GM23338 (cell line): ENCODE data around the gene NRN1L. TPM values are rescaled to one million over a fixed set of nuclear protein-coding genes. Genes with fewer than 3 reads are reported as not detected.

Experiments
- ATAC-seq: fragments of 200-7000 bp; cut with Tn5 transposase; 3 replicates; pipeline ENCODE4 v1.9.1; 2020
- DNase-seq: peaks from one replicate; pipeline ENCODE4 v3.0.0-alpha.2; 2015; ENCODE audit warnings: low spot score
- H2AFZ ChIP-seq: fragments of 200-600 bp; sonication (generic); 2 replicates; pipeline ENCODE4 v1.8.0; 2016; ENCODE audit warnings: antibody characterized with exemption, mild to moderate bottlenecking, moderate library complexity
- H3F3A ChIP-seq: fragments of 200-600 bp; sonication (generic); replicated peaks from 2 replicates; pipeline ENCODE4 v1.8.0; 2017; ENCODE audit warnings: antibody characterized with exemption, mixed run types, low read depth
- H3K27ac ChIP-seq: fragments of 200-600 bp; sonication (generic); 2 replicates; pipeline ENCODE4 v1.6.1; 2016; ENCODE audit warnings: low read depth
- H3K27me3 ChIP-seq: fragments of 200-600 bp; sonication (generic); 2 replicates; pipeline ENCODE4 v1.8.0; 2016; ENCODE audit warnings: mild to moderate bottlenecking, mixed run types, moderate library complexity; ENCODE audit not compliant: insufficient read depth
- H3K36me3 ChIP-seq: fragments of 200-600 bp; sonication (generic); 2 replicates; pipeline ENCODE4 v1.8.0; 2016; ENCODE audit warnings: mild to moderate bottlenecking; ENCODE audit not compliant: insufficient read depth
- H3K4me1 ChIP-seq: fragments of 200-600 bp; sonication (generic); 2 replicates; pipeline ENCODE4 v1.8.0; 2016; ENCODE audit warnings: mild to moderate bottlenecking, moderate library complexity; ENCODE audit not compliant: insufficient read depth
- H3K4me2 ChIP-seq: fragments of 200-600 bp; sonication (generic); 2 replicates; pipeline ENCODE4 v1.7.1; 2017; ENCODE audit warnings: mixed run types
- H3K4me3 ChIP-seq: fragments of 200-600 bp; sonication (generic); 2 replicates; pipeline ENCODE4 v1.6.1; 2016; ENCODE audit warnings: mixed run types
- H3K79me2 ChIP-seq: fragments of 200-600 bp; sonication (generic); replicated peaks from 2 replicates; pipeline ENCODE4 v1.8.0; 2017; ENCODE audit warnings: mild to moderate bottlenecking; ENCODE audit not compliant: insufficient read depth
- H3K9me2 ChIP-seq: fragments of 200-600 bp; sonication (generic); 2 replicates; pipeline ENCODE4 v1.8.0; 2017; ENCODE audit not compliant: insufficient read depth
- H4K20me1 ChIP-seq: fragments of 200-600 bp; sonication (generic); replicated peaks from 2 replicates; pipeline ENCODE4 v1.8.0; 2017; ENCODE audit warnings: mild to moderate bottlenecking; ENCODE audit not compliant: insufficient read depth
- H3K27ac Mint-ChIP-seq: 2 replicates; pipeline ENCODE4 v1.8.0; 2020; ENCODE audit warnings: inconsistent platforms, mild to moderate bottlenecking, moderate library complexity, mixed read lengths
- H3K27me3 Mint-ChIP-seq: 3 replicates; pipeline ENCODE4 v1.8.0; 2022; ENCODE audit warnings: low read depth, mild to moderate bottlenecking, moderate library complexity, mixed read lengths, inconsistent platforms; ENCODE audit not compliant: insufficient read depth, poor library complexity
- H3K36me3 Mint-ChIP-seq: 3 replicates; pipeline ENCODE4 v1.8.0; 2021; ENCODE audit warnings: low read depth, mild to moderate bottlenecking, inconsistent platforms, moderate library complexity, mixed read lengths
- H3K4me1 Mint-ChIP-seq: 3 replicates; pipeline ENCODE4 v1.8.0; 2020; ENCODE audit warnings: mild to moderate bottlenecking, inconsistent platforms, mixed read lengths
- H3K4me3 Mint-ChIP-seq: 3 replicates; pipeline ENCODE4 v1.8.0; 2021; ENCODE audit warnings: moderate library complexity, mild to moderate bottlenecking, inconsistent platforms, mixed read lengths
- H3K9me3 Mint-ChIP-seq: 3 replicates; pipeline ENCODE4 v1.8.0; 2020; ENCODE audit warnings: moderate library complexity, mild to moderate bottlenecking, inconsistent platforms, mixed read lengths
- CREB1 ChIP-seq: fragments of 250-450 bp; sonication (Bioruptor Pico); IDR thresholded peaks from 2 replicates; pipeline ENCODE4 v1.5.0; 2020; ENCODE audit warnings: low read depth, mild to moderate bottlenecking, moderate library complexity
- ETS1 ChIP-seq: IDR thresholded peaks from 2 replicates; pipeline ENCODE4 v1.6.1; 2016; ENCODE audit warnings: antibody characterized with exemption
- EZH2phosphoT487 ChIP-seq: fragments of 200-600 bp; sonication (generic); IDR thresholded peaks from one replicate; pipeline ENCODE4 v1.8.1; 2018; ENCODE audit warnings: antibody characterized with exemption; ENCODE audit not compliant: unreplicated experiment
- NANOG ChIP-seq: IDR thresholded peaks from 2 replicates; pipeline ENCODE4 v1.6.1; 2016; ENCODE audit warnings: antibody characterized with exemption, borderline replicate concordance
- POLR2AphosphoS5 ChIP-seq: IDR thresholded peaks from 2 replicates; pipeline ENCODE4 v1.6.1; 2016; ENCODE audit warnings: antibody characterized with exemption, low read depth
- STAT1 ChIP-seq: IDR thresholded peaks from one replicate; pipeline ENCODE4 v1.6.1; 2016; ENCODE audit warnings: antibody characterized with exemption; ENCODE audit not compliant: unreplicated experiment
- ZNF114 ChIP-seq: fragments of 250-450 bp; sonication (Bioruptor Pico); IDR thresholded peaks from 2 replicates; pipeline ENCODE4 v1.5.0; 2020; ENCODE audit warnings: mild to moderate bottlenecking, moderate library complexity
- ZNF331 ChIP-seq: fragments of 250-450 bp; sonication (Bioruptor Pico); IDR thresholded peaks from 2 replicates; pipeline ENCODE4 v1.5.0; 2020; ENCODE audit warnings: low read depth, mild to moderate bottlenecking, moderate library complexity
- polyA plus RNA-seq: library from polyadenylated mRNA; unstranded; fragments of >200 nt; fragmentation: Nextera tagmentation; extraction: Ambion mirVana; gene quantifications from 2 replicates; pipeline ENCODE4 v1.2.1, GENCODE V29; 2016
- total RNA-seq: library from RNA; depleted of rRNA; stranded (reverse); fragments of >200 nt; shearing (Covaris generic); gene quantifications from 2 replicates; pipeline ENCODE4 v1.2.3, GENCODE V29; 2014
- TF ChIP-seq, protein P1 (sequence below): fragments of 250-450 bp; sonication (Bioruptor Pico); IDR thresholded peaks from 2 replicates; pipeline ENCODE4 v1.5.0; 2020; ENCODE audit warnings: mild to moderate bottlenecking, moderate library complexity
- TF ChIP-seq, protein P2 (sequence below), 2 experiments: fragments of 200-600 bp in 1 of 2; sonication (generic) in 1 of 2; conservative IDR thresholded peaks; 2 replicates each; pipeline versions ENCODE4 v1.5.1 to v1.6.1; 2016 to 2017; ENCODE audit warnings: antibody characterized with exemption in 2 of 2, low read depth in 2 of 2, mild to moderate bottlenecking in 2 of 2, moderate library complexity in 1 of 2

Gene NRN1L
- total and polyA plus RNA-seq, 2 experiments from 2014 or later: 14.0 to 26.1 TPM

DNA sequence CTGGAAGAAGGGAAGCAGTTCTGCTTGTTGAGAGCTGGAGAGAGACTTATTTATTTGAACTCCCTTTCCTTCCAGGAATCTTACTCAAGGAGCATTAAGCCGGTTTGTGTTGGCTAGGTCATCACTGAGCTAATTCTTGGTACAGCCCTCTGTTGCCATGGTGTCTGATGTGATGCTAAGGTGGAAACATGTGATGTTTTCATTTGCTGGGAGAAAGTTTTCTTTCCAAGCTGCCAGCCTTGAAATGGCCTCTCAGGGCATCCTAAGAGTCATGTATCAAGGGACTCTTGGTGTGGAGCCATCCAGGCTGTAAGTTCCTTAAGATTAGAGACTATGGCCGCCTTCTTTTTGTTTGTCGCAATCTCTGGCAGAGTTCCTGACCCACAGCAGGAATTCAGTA lies 12.5 kb downstream of the NRN1L start (continued):
- TF ChIP-seq, protein P1, sequence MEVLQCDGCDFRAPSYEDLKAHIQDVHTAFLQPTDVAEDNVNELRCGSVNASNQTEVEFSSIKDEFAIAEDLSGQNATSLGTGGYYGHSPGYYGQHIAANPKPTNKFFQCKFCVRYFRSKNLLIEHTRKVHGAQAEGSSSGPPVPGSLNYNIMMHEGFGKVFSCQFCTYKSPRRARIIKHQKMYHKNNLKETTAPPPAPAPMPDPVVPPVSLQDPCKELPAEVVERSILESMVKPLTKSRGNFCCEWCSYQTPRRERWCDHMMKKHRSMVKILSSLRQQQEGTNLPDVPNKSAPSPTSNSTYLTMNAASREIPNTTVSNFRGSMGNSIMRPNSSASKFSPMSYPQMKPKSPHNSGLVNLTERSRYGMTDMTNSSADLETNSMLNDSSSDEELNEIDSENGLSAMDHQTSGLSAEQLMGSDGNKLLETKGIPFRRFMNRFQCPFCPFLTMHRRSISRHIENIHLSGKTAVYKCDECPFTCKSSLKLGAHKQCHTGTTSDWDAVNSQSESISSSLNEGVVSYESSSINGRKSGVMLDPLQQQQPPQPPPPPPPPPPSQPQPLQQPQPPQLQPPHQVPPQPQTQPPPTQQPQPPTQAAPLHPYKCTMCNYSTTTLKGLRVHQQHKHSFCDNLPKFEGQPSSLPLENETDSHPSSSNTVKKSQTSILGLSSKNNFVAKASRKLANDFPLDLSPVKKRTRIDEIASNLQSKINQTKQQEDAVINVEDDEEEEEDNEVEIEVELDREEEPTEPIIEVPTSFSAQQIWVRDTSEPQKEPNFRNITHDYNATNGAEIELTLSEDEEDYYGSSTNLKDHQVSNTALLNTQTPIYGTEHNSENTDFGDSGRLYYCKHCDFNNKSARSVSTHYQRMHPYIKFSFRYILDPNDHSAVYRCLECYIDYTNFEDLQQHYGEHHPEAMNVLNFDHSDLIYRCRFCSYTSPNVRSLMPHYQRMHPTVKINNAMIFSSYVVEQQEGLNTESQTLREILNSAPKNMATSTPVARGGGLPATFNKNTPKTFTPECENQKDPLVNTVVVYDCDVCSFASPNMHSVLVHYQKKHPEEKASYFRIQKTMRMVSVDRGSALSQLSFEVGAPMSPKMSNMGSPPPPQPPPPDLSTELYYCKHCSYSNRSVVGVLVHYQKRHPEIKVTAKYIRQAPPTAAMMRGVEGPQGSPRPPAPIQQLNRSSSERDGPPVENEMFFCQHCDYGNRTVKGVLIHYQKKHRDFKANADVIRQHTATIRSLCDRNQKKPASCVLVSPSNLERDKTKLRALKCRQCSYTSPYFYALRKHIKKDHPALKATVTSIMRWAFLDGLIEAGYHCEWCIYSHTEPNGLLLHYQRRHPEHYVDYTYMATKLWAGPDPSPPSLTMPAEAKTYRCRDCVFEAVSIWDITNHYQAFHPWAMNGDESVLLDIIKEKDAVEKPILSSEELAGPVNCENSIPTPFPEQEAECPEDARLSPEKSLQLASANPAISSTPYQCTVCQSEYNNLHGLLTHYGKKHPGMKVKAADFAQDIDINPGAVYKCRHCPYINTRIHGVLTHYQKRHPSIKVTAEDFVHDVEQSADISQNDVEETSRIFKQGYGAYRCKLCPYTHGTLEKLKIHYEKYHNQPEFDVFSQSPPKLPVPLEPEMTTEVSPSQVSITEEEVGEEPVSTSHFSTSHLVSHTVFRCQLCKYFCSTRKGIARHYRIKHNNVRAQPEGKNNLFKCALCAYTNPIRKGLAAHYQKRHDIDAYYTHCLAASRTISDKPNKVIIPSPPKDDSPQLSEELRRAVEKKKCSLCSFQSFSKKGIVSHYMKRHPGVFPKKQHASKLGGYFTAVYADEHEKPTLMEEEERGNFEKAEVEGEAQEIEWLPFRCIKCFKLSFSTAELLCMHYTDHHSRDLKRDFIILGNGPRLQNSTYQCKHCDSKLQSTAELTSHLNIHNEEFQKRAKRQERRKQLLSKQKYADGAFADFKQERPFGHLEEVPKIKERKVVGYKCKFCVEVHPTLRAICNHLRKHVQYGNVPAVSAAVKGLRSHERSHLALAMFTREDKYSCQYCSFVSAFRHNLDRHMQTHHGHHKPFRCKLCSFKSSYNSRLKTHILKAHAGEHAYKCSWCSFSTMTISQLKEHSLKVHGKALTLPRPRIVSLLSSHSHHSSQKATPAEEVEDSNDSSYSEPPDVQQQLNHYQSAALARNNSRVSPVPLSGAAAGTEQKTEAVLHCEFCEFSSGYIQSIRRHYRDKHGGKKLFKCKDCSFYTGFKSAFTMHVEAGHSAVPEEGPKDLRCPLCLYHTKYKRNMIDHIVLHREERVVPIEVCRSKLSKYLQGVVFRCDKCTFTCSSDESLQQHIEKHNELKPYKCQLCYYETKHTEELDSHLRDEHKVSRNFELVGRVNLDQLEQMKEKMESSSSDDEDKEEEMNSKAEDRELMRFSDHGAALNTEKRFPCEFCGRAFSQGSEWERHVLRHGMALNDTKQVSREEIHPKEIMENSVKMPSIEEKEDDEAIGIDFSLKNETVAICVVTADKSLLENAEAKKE (CRISPR knock-in tag): no peak
- TF ChIP-seq NANOG (no peak), CREB1 (CRISPR knock-in tag) (no peak)
- TF ChIP-seq, protein P2, sequence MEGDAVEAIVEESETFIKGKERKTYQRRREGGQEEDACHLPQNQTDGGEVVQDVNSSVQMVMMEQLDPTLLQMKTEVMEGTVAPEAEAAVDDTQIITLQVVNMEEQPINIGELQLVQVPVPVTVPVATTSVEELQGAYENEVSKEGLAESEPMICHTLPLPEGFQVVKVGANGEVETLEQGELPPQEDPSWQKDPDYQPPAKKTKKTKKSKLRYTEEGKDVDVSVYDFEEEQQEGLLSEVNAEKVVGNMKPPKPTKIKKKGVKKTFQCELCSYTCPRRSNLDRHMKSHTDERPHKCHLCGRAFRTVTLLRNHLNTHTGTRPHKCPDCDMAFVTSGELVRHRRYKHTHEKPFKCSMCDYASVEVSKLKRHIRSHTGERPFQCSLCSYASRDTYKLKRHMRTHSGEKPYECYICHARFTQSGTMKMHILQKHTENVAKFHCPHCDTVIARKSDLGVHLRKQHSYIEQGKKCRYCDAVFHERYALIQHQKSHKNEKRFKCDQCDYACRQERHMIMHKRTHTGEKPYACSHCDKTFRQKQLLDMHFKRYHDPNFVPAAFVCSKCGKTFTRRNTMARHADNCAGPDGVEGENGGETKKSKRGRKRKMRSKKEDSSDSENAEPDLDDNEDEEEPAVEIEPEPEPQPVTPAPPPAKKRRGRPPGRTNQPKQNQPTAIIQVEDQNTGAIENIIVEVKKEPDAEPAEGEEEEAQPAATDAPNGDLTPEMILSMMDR (conservative IDR thresholded peaks at IDR 0.05; ENCODE audit: low read depth in 2 of 2): no peak

- no peaks in the 10 kb centered on the region for H3K9me2 ChIP-seq
- H3K36me3 ChIP-seq: no peaks in the 10 kb centered on the region
- H3F3A ChIP-seq: 0 out of 2 replicates have a peak, but pooled peaks cover 5% of the 10 kb centered on the region
- Mint-ChIP-seq H3K4me1 (no peaks in the 10 kb centered on the region), H3K9me3 (no peaks in the 10 kb centered on the region), H3K36me3 (peaks cover 5% of the 10 kb centered on the region; the same call in 2 of the 3 replicates), H3K27me3 (peaks cover 4% of the 10 kb centered on the region), H3K27ac (no peak overlapping the region), H3K4me3 (no peak overlapping the region)
- ATAC-seq (no peak), DNase-seq (no peak)
- no peak overlapping the region for H3K4me3 ChIP-seq
- no peak overlapping the region for H3K27ac ChIP-seq
- no peak overlapping the region for H3K4me2 ChIP-seq
- peaks cover 44% of the 10 kb centered on the region for H3K79me2 ChIP-seq
- H3K4me1 ChIP-seq: no peaks in the 10 kb centered on the region
- H2AFZ ChIP-seq: no peak overlapping the region
- H3K27me3 ChIP-seq: no peaks in the 10 kb centered on the region
- peaks cover 7% of the 10 kb centered on the region; the same call in 1 of the 2 replicates for H4K20me1 ChIP-seq
- TF ChIP-seq ETS1 (no peak), ZNF114 (CRISPR knock-in tag) (no peak), STAT1 (no peak), EZH2phosphoT487 (no peak), POLR2AphosphoS5 (no peak), ZNF331 (CRISPR knock-in tag) (no peak)
These were observed 17.0 kb downstream of the NRN1L start for GRCh38 chr16:67901734-67902133.
